ENCODE results near the gene FAM241A.

FAM241A gene

DNA sequence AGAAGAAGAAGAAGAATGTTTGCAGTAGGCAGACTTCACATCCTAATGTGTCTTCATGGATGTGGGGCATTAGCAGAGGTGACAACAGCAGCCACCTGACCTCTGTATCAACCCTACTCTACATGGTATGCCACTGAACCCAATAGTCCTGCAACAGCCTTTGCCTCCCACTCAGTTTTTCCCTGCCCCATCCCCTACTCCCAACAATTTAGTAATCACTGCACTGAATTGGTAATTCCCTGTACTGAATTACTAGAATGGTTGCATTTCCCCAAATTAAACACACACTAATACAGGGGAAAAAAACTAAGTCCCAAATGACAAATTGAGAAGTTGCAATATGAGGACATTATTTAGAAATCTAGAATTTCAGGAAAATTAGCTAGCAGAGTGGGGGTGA lies 31.4 kb upstream of the FAM241A start:
- H3K4me2 ChIP-seq (ENCODE audit: low read length): no peak overlapping the region

DNA sequence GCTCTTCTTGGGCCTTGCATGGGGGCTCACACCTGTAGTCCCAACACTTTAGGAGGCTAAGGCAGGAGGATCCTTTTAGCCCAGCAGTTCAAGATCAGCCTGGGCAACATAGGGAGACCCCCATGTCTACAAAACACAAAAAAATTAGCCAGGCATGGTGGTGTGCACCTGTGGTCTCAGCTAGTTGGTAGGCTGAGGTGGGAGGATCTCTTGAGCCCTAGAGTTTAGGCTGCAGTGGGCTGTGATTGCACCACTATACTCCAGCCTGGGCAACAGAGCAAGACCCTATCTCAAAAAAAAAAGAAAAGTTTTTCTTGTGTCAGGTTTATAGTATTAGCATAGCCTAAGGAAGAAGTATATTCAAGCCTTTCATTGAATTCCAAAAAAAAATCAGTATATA lies 30.8 kb upstream of the FAM241A start:
- H3K4me2 ChIP-seq (ENCODE audit: low read length): no peak overlapping the region

More for the DNA sequence above, 31.4 kb upstream of the FAM241A start:
- no peaks in the 10 kb centered on the region for H3K79me2 ChIP-seq (ENCODE audit: insufficient read depth, low read length)
- no peaks in the 10 kb centered on the region for H3F3A ChIP-seq (ENCODE audit: insufficient read depth, low read length)
- H3K9me2 ChIP-seq (ENCODE audit: low read depth, low read length): no peaks in the 10 kb centered on the region
- no peak overlapping the region for H3K27ac ChIP-seq (ENCODE audit: low read depth, low read length, poor library complexity, severe bottlenecking)
- H3K9me3 ChIP-seq (ENCODE audit: low read length): no peaks in the 10 kb centered on the region
- H2AFZ ChIP-seq (ENCODE audit: low read length): no peak overlapping the region
- TF ChIP-seq, protein P1, sequence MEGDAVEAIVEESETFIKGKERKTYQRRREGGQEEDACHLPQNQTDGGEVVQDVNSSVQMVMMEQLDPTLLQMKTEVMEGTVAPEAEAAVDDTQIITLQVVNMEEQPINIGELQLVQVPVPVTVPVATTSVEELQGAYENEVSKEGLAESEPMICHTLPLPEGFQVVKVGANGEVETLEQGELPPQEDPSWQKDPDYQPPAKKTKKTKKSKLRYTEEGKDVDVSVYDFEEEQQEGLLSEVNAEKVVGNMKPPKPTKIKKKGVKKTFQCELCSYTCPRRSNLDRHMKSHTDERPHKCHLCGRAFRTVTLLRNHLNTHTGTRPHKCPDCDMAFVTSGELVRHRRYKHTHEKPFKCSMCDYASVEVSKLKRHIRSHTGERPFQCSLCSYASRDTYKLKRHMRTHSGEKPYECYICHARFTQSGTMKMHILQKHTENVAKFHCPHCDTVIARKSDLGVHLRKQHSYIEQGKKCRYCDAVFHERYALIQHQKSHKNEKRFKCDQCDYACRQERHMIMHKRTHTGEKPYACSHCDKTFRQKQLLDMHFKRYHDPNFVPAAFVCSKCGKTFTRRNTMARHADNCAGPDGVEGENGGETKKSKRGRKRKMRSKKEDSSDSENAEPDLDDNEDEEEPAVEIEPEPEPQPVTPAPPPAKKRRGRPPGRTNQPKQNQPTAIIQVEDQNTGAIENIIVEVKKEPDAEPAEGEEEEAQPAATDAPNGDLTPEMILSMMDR (IDR thresholded peaks at IDR 0.05; ENCODE audit: low read length): no peak
- TF ChIP-seq EZH2 (IDR thresholded peaks at IDR 0.05; ENCODE audit: borderline replicate concordance, low read length): no peak
- no peaks in the 10 kb centered on the region for H3K27me3 ChIP-seq (ENCODE audit: insufficient read depth, low read length)
- no peaks in the 10 kb centered on the region for H3K36me3 ChIP-seq (ENCODE audit: insufficient read depth, low read length)
- H4K20me1 ChIP-seq (ENCODE audit: insufficient read depth, low read length): no peaks in the 10 kb centered on the region
- no peak overlapping the region for H3K4me3 ChIP-seq (ENCODE audit: low read depth, low read length, poor library complexity, severe bottlenecking)
- H3K4me1 ChIP-seq (ENCODE audit: insufficient read depth, low read length, severe bottlenecking): no peaks in the 10 kb centered on the region
- no peak overlapping the region for H3K9ac ChIP-seq (ENCODE audit: low read length)

DNA sequence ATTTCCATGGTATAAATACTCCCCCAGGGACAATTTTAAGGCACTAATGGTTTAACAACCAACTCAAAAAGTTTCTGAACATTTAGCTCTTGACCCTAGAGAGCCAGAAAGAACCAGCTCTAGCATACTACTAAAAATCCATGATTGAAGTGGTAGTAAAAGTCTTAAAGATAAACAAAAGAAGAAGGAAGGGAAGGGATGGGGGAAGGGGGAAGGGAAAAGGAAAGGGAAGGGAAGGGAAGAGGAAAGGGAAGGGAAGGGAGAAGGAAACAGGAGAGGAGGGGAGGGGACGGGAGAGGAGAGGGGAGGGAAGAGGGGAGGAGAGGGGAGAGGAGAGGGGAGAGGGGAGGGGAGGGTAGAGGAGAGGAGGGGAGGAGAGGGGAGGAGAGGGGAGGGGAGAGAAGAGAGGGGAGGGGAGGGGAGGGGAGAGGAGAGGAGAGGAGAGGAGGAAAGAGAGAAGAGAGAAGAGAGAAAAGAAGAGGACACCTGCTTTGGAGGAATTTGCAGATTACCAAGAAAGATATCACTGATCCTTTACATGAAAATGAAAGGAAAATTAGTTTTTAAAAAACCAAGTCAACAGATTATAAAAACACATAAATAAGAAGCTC lies 26.4 kb upstream of the FAM241A start:
- Histone ChIP-seq H3K4me1 (ENCODE audit: insufficient read depth, low read length, severe bottlenecking) (no peaks in the 10 kb centered on the region), H3K27ac (ENCODE audit: low read depth, low read length, poor library complexity, severe bottlenecking) (no peak overlapping the region), H2AFZ (ENCODE audit: low read length) (no peak overlapping the region), H3K4me2 (ENCODE audit: low read length) (no peak overlapping the region), H3K9me3 (ENCODE audit: low read length) (no peaks in the 10 kb centered on the region), H3K9ac (ENCODE audit: low read length) (no peak overlapping the region), H3K79me2 (ENCODE audit: insufficient read depth, low read length) (no peaks in the 10 kb centered on the region), H3K36me3 (ENCODE audit: insufficient read depth, low read length) (no peaks in the 10 kb centered on the region), H4K20me1 (ENCODE audit: insufficient read depth, low read length) (no peaks in the 10 kb centered on the region), H3K27me3 (ENCODE audit: insufficient read depth, low read length) (no peaks in the 10 kb centered on the region), H3K9me2 (ENCODE audit: low read depth, low read length) (no peaks in the 10 kb centered on the region), H3F3A (ENCODE audit: insufficient read depth, low read length) (no peaks in the 10 kb centered on the region), H3K4me3 (ENCODE audit: low read depth, low read length, poor library complexity, severe bottlenecking) (no peak overlapping the region)
- TF ChIP-seq, protein P1 (IDR thresholded peaks at IDR 0.05; ENCODE audit: low read length): no peak
- TF ChIP-seq EZH2 (IDR thresholded peaks at IDR 0.05; ENCODE audit: borderline replicate concordance, low read length): no peak

More for the DNA sequence above, 30.8 kb upstream of the FAM241A start:
- Histone ChIP-seq H3K79me2 (ENCODE audit: insufficient read depth, low read length) (no peaks in the 10 kb centered on the region), H4K20me1 (ENCODE audit: insufficient read depth, low read length) (no peaks in the 10 kb centered on the region), H3K36me3 (ENCODE audit: insufficient read depth, low read length) (no peaks in the 10 kb centered on the region), H3K4me1 (ENCODE audit: insufficient read depth, low read length, severe bottlenecking) (no peaks in the 10 kb centered on the region), H3K9ac (ENCODE audit: low read length) (no peak overlapping the region), H3K4me3 (ENCODE audit: low read depth, low read length, poor library complexity, severe bottlenecking) (no peak overlapping the region), H3K27ac (ENCODE audit: low read depth, low read length, poor library complexity, severe bottlenecking) (no peak overlapping the region), H2AFZ (ENCODE audit: low read length) (no peak overlapping the region), H3K9me2 (ENCODE audit: low read depth, low read length) (no peaks in the 10 kb centered on the region), H3F3A (ENCODE audit: insufficient read depth, low read length) (no peaks in the 10 kb centered on the region), H3K9me3 (ENCODE audit: low read length) (no peaks in the 10 kb centered on the region), H3K27me3 (ENCODE audit: insufficient read depth, low read length) (no peaks in the 10 kb centered on the region)
- no peak for TF ChIP-seq EZH2 (IDR thresholded peaks at IDR 0.05; ENCODE audit: borderline replicate concordance, low read length)
- TF ChIP-seq, protein P1 (IDR thresholded peaks at IDR 0.05; ENCODE audit: low read length): no peak

Data from OCI-LY1 (cell line).